GM21619 (cell line): ENCODE measurements around the gene SOAT1.

Experiments
- ATAC-seq: cut with Tn5 transposase; IDR thresholded peaks from one replicate; pipeline ENCODE4 v1.9.1; 2021; ENCODE audit not compliant: unreplicated experiment

The SOAT1 gene

DNA sequence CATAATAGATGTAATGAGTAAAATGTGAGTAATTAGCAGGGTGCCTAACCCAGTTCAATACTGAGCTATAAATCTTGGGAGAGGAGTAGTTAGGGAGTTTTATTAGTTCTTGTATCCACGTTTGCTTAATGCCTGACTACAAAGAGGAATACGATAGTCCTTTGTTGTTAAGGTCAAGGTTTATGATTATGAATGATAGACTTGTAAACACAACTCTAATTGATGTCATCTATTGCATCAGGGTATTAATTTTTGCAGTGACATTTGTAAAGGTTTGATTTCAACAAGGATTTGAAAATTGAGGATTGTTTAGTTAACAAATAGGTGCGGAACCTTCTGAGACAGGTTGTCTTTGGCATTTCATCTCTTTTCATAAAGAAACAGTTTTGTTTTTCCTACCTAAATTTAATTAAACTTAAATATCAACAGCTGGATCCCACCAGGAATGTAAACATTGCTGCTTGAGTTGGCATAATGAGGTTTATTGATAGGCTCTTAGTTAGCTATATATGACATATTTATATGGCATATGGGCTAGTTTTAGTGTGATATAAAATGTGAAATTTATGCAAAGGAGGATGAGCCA lies 9.7 kb downstream of the SOAT1 start:
- ATAC-seq = no peak

DNA sequence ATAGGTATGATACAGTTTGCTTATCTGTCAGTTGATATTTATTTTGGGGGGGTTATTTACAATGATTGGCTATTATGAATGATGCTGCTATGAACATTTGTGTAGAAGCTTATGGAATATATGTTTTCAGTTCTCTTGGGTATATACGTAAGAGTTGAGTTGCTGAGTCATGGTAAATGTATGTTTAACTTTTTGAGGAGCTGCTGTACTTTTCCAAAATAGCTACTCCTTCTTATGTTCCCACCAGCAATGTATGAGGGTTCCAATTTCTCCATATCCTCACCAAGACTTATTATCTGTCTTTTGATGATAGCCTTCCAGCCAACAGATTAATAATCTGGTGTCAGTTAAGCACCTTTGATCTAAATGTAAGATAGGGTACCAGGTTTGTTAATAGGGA lies 11.9 kb downstream of the SOAT1 start:
- no peak for ATAC-seq

DNA sequence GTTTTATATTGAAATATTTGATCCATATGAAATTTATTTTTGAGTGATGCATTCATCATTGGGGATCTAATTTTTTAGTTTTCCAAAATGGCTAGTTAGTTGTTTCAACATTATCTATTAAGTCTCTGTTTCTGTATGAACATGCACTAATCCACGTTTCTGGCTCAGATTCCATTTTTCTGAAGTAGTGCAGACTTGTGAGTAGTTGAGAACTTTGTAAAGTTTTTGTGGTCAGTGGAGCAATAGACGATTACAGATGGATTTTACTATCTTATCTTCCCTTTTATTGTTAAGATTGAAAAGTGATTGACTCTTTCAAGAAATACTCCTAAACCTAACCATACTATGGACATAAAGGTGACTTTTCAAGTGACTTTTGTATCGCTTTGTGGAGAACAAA lies 16.7 kb downstream of the SOAT1 start:
- no peak for ATAC-seq

DNA sequence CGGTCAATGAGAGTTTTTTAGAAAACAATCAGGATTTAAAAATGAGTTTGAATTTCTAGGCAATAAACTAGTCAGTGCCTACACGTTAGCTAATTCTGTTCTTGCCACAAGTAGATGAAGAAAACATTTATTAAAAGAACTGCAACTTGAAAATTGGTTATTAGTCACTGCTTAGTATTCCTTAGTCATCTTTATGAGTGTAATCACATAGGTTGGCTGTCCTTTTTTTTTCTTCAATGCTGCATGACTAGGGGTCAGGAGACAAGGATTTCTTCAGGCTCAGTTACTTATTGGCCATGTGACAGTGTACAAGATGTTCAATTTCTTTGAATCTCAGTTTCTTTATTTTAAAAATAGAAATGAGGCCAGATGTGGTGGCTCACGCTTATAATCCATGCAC lies 17.1 kb downstream of the SOAT1 start:
- no peak for ATAC-seq

DNA sequence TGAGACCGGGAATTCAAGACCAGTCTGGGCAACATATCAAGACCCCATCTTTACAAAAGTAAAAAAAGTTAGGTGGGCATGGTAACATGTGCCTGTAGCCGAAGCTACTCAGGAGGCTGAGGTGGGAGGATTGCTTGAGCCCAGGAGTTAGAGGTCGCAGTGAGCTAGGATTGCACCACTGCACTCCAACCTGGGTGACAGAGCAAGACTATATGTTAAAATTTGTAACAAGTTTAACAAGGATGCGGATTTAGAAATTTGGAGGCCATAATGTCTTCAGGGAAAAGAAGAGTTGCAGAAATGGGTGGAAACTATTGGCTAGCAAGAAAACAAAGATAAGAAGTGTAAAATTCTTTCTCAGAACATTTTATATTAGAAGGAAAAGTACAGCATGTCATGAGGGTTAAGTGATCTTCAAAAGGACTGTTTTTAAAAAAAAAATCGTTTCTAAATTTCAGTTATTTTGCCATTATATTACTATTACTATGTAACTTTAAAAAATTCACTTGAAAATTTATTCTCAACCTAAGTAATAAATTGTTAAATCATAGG lies 17.6 kb downstream of the SOAT1 start:
- no peak for ATAC-seq

DNA sequence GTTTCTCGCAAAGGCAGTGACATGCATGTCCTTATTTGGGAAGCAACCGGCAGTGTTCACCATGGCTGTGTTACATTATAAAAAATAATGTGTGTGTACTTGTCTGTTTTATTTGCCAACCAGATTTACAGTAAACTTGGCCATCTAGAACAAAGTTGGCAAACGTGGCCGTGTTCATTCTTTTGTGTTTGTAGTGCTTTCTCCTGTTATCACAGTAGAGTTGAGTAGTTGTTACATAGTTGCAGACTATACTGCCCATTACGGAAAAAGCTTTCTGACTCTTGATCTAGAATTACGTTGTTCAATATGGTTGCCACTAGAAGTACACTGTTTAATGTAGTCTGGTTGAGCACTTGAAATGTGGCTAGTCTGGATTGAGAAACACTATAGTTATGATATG lies 19.4 kb downstream of the SOAT1 start:
- no peak for ATAC-seq

DNA sequence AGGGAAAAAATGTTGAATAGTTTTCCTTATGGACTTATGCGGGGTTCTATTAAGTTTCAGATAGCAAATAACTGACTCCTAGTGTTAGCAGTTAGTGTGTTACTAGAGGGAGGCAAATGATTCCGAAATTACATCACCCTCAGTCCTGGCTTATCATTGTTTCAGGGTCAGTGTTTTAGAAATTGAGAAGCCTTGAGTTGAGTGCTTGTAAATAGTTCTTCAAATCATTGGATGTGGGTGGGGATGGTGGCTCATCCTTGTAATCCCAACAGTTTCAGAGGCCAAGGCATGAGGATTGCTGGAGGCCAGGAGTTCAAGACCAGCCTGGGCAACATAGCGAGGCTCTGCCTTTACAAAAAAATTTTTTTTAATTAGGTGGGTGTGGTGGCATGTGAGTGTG lies 21.3 kb downstream of the SOAT1 start:
- ATAC-seq = no peak

DNA sequence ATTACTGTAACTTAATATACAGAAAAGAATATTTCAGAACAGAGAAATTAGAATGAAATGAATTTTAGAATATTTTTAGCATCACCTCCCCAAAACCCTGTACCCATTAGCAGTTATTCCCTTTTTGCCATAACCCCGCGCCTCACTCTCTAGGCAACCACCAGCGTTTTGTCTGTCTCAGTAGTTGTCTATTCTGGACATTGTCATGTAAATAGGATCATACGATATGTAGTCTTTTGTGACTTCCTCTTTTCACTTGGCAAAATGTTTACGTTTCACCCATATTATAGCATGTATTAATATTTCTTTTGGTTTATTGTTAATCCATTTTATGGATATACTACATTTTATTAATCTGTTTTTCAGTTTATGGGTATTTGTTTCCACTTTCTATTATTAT lies 24.9 kb downstream of the SOAT1 start:
- no peak for ATAC-seq

DNA sequence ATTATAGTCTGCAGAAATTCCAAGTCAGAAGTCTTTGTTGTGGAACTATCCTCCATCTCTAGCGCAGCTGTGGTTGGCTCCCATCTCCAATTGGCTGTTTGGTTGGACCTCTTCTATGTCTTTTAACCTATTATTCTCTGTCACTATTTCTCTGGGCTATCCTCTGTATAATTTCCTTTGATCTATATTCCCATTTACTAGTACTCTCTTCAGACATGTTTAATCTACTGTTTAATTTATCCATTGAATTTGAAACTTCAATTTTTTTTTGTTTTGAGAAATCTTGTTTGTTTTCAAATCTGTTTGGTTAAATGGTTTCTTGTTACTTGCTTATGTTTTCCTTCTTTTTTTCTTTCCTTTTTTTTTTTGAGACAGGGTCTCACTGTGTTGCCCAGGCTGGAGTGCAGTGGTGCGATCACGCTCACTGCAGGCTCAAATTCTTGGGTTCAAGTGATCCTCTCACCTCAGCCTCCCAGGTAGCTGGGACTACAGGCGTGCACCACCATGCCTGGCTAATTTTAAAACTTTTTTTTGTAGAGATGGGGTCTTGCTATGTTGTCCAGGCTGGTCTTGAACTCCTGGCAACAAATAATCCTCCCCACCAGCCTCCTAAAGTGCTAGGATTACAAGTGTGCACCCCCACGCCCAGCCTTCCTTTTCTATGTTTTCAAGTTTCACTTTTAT lies 28.1 kb downstream of the SOAT1 start:
- ATAC-seq = no peak

DNA sequence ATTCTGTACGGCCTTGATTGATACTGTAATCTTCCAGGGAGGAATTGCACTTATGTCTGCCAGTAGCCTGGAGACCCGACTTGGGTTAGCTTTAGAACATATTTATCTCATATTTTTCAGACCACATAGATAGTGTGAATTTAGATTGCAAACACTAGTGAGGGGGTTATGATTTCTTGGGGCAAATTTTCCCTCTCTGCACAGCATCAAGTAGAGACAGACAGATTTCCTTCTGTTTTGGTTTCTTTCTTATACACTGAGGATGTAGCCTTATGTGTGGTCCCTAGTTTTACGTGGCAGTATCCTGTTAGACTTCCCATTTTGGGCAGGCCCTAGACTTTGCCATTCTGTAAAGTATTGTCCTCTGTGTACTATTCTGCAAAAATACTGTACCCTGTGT lies 29.0 kb downstream of the SOAT1 start:
- ATAC-seq = no peak

DNA sequence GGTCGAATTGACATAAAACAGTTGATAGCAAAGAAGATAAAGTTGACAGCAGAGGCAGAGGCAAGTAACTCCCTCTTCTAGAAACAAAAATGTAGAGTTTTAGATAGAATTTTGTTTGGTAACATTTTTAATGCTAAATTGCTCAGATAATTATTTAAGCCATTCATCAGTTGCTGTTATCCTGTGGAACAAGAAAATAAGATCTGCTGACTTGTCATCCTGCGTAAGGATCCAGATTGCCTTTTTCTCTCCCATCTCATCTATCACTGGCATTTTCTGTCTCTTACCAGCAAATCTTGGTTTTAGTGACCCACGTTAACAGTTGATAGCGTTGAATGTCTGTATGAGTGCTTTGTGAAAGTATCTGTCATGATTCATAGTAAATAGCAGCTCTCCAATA lies 29.8 kb downstream of the SOAT1 start:
- ATAC-seq = no peak

DNA sequence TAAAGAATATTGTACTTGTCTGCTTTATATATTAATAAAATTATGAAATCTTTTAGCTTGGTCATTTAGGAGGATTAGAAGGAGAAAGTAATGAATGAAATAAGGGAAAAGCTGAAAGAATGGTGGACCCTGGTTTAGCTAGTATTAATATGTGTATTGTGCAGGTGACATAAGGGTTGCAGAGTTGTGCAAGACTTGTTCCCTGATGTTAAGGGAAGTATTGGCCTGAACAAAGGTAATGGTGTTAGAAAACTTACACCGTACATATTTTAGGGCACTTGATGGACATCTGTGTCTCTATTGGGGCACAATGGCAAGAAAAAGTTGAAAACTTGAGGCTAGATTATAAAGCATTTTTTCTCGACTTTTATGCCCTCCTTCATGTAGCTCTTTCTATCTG lies 32.2 kb downstream of the SOAT1 start:
- no peak for ATAC-seq

DNA sequence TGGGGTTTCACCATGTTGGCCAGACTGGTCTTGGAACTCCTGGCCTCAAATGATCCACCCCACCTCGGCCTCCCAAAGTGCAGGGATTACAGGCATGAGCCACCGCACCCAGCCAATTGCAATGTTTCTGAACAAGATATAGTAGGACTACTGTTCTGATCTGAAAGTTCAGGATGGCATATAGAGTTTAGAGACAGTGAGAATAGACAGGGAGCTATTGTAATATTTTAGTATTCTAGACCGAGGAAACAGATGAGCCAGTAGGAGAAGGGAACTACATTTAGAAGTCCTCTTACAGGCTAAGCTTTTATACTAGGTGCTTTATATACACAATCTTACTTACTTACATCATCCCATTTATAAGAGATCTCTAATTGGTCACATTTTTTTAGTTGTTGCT lies 33.1 kb downstream of the SOAT1 start:
- no peak for ATAC-seq

DNA sequence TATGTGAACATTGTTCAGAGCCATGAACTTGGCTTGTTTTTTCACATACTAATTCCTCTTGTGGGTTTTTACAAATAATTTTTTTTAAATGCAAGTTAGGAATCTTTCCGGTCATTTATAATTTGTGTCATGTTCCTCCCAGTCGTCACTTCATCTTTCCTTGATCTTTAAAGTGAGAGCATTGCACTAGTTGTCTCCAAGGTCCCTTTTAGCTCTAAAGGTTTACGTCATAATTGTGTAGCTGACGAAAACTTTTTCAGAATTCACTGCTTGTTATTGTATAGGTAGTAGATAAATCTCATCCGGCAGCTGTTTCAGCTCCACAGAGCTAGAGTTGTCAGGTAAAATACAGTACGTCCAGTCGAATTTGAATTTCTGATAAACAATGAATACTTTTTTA lies 33.6 kb downstream of the SOAT1 start:
- ATAC-seq = no peak

DNA sequence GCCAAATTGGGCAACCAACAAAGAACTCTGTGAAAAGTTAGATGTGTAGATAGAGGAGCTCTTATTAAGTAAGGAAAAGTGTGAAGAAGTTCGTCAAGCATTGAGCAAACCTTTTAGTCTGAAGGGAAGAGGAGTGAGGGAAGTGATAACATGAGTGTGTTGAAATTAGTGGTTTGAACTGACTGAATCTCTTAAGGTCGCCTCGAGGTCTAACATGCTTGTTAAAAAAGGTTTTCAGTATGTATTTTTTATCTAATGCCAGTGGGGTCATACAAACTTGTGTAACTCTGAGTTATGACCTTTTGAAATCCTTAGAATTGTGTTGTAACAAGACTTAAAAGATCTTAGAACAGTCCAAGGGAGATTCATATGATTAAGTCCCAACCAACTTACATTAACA lies 34.1 kb downstream of the SOAT1 start:
- ATAC-seq = no peak

DNA sequence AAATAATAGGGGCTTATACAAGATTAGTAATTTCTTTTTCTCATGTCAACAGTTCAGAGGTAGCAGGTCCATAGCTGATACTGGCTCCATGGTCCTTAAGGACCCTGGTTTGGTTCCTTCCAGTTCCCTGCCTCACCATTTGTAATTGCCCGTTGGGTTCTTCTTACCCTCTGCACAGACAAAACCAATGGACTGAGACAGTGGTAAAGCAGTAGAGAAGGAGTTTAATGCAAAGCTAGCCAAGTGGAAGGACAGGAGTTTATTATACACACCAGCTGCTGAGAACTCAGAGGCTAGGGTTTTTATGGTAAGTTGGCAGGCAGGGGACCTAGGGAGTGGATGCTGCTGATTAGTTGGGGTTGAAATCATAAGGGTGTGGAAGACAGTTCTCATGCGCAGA lies 36.3 kb downstream of the SOAT1 start:
- no peak for ATAC-seq

DNA sequence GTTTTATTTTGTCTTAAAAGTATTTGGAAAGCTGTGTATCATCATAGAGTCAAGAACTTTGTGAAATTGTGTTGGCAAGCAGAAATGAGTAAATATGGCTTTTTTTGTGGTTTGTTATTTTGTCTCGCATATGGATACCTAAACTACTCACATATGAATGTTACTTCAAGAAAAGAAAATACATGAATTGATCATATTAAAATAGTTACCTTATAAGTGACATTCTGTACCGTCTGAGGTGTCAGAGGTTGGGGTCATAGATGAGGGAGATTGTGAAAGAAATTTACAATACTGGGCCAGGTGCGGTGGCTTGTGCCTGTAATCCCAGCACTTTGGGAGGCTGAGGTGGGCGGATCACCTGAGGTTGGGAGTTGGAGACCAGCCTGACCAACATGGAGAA lies 40.8 kb downstream of the SOAT1 start:
- ATAC-seq = no peak

DNA sequence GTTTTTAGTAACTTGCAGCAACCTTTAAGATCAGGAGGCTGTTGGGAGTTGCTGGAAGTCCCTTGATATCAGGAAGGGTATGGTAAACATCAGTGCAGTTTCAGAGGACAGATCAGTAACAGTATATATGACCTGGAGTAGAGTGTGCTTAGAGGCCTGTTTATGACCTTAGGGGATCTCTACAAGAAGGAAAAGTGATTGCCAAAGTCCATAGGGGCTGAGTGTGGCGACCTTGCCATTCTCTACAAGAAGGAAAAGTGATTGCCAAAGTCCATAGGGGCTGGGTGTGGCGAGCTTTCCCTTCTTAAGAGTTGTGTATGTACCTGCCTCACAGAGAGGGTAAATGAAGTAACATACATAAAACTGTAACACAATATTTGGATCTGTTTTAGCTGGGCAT lies 43.7 kb downstream of the SOAT1 start:
- no peak for ATAC-seq

DNA sequence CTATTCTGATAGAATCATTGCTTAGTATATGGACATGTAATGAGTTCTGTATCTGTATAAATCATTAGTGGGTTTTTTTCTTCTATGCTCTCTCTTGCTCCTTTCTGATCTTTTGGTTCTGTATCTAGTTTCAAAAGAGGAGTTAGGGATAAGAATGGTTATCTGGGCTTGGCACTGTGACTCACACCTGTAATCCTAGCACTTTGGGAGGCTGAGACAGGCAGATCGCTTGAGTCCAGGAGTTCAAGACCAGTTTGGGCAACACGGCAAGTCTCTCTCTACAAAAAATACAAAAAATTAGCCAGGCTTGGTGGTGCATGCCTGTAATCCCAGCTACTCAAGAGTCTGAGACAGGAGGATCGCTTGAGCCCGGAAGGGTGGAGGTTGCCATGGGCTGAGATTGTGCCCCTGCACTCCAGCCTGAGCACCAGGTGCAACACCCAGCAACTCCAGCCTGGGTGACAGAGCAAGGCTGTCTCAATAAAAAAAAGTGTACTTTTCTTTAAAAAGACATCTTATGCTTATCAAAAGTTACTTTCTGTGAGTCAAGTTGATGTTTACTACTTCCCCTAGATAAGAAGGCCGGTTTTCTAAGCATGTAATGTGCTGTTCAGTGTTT lies 44.5 kb downstream of the SOAT1 start:
- no peak for ATAC-seq

DNA sequence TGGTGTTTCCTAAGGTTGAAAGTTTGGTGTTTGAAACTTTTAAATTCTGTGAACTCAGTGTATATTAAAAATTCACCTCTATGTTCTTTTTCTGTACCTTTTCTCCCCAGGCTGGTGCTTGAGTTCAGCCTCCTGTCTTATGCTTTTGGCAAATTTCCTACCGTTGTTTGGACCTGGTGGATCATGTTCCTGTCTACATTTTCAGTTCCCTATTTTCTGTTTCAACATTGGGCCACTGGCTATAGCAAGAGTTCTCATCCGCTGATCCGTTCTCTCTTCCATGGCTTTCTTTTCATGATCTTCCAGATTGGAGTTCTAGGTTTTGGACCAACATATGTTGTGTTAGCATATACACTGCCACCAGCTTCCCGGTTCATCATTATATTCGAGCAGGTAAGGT lies 47.3 kb downstream of the SOAT1 start:
- ATAC-seq = no peak

DNA sequence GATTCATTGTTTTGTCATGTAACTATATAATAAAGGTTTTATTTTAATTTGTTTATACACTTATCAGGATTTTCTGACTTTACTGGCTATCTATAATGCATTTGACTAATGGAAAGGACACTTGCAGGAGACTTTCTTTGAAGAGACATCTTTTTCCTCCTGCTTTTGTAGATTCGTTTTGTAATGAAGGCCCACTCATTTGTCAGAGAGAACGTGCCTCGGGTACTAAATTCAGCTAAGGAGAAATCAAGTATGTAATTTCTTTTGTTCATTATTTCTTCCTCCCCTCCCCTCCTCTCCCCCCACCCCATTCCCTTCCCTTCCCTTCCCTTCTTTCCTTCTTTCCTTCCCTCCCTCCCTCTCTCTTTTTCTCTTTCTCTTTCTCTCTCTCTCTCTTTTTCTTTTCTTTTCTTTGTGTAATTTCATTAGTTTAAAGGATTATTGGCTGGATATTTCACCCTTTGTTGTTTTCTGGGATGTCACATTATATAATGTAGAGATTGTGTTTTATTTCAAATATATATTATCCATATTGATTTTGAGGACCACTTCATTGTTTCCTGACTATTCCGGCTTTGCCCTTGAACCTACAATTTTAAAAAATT lies 48.4 kb downstream of the SOAT1 start:
- no peak for ATAC-seq

DNA sequence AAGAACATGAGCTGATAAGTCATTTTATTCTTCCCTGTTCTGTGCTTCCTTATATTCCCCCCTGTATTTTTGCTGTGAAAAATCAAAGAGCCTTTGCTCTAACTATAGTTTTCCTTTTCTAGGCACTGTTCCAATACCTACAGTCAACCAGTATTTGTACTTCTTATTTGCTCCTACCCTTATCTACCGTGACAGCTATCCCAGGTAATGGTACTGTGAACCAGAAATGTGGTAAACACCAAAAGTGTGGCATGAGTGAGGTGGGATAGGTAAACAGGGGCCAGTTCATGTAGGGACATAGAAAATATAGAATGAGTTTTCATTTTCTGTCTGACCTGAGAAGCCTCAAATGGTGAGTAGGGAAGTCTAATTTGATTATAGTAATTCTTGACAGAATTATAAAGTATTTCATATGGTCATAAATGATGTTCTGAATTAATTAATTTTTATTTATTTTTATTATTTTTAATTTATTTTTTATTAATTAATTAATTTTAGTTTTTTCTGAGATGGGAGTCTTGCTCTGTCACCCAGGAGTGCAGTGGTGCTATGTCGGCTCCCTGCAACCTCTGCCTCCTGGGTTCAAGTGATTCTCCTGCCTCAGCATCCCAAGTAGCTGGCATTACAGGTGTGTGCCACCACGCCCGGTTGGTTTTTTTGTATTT lies 49.3 kb downstream of the SOAT1 start:
- ATAC-seq = no peak
